Neuronal stem cell (in vitro differentiated cells): ENCODE results near the gene CCM2.

Experiments
- DNase-seq: peaks from one replicate; pipeline ENCODE4 v3.0.0-alpha.2; 2013; ENCODE audit warnings: low spot score
- H2AFZ ChIP-seq: one replicate; pipeline ENCODE4 v1.6.1; 2013; ENCODE audit warnings: mild to moderate bottlenecking, low read length, inconsistent platforms
- H2AK5ac ChIP-seq: 2 replicates; pipeline ENCODE4 v1.6.1; 2013; ENCODE audit warnings: low read depth, mild to moderate bottlenecking, inconsistent platforms, low read length, moderate library complexity, mixed read lengths
- H2BK120ac ChIP-seq: 2 replicates; pipeline ENCODE4 v1.6.1; 2013; ENCODE audit warnings: low read depth, mild to moderate bottlenecking, inconsistent platforms, low read length, moderate library complexity, mixed read lengths
- H2BK12ac ChIP-seq: one replicate; pipeline ENCODE4 v1.6.1; 2013; ENCODE audit warnings: low read length, inconsistent platforms
- H2BK15ac ChIP-seq: 2 replicates; pipeline ENCODE4 v1.6.1; 2013; ENCODE audit warnings: mild to moderate bottlenecking, low read length, inconsistent platforms, mixed read lengths
- H2BK5ac ChIP-seq: one replicate; pipeline ENCODE4 v1.6.1; 2013; ENCODE audit warnings: inconsistent platforms, mild to moderate bottlenecking, low read length, moderate library complexity
- H3K14ac ChIP-seq: one replicate; pipeline ENCODE4 v1.6.1; 2013; ENCODE audit warnings: low read length, inconsistent platforms
- H3K18ac ChIP-seq: 2 replicates; pipeline ENCODE4 v1.6.1; 2013; ENCODE audit warnings: low read length, inconsistent platforms
- H3K23ac ChIP-seq: 2 replicates; pipeline ENCODE4 v1.6.1; 2013; ENCODE audit warnings: low read depth, mild to moderate bottlenecking, mixed read lengths, low read length, inconsistent platforms; ENCODE audit not compliant: poor library complexity
- H3K27ac ChIP-seq: replicated peaks from 3 replicates; pipeline ENCODE4 v1.5.1; 2013; ENCODE audit warnings: low read length, inconsistent platforms
- H3K27me3 ChIP-seq, 3 experiments: 2 replicates each; pipeline ENCODE4 v1.6.1; 2013; ENCODE audit warnings: low read length in 3 of 3, mild to moderate bottlenecking in 2 of 3, inconsistent platforms in 1 of 3, low read depth in 1 of 3, mixed read lengths in 1 of 3, moderate library complexity in 1 of 3; ENCODE audit not compliant: control insufficient read depth in 3 of 3, insufficient read depth in 3 of 3
- H3K36me3 ChIP-seq, 2 donors: replicated peaks in 1 of 2; 2 replicates each; pipeline ENCODE4 v1.6.1; 2013; ENCODE audit warnings: low read length in 2 of 2; ENCODE audit not compliant: control insufficient read depth in 2 of 2, insufficient read depth in 2 of 2
- H3K4ac ChIP-seq: 2 replicates; pipeline ENCODE4 v1.6.1; 2013; ENCODE audit warnings: inconsistent platforms, mild to moderate bottlenecking, low read length, moderate library complexity
- H3K4me1 ChIP-seq, 2 donors: 1 replicate in 1 of 2; 2 replicates in 1 of 2; pipeline ENCODE4 v1.6.1; 2013; ENCODE audit warnings: low read length in 2 of 2, low read depth in 1 of 2; ENCODE audit not compliant: control insufficient read depth in 2 of 2, insufficient read depth in 1 of 2
- H3K4me2 ChIP-seq: one replicate; pipeline ENCODE4 v1.6.1; 2013; ENCODE audit warnings: mild to moderate bottlenecking, low read length, inconsistent platforms; ENCODE audit not compliant: insufficient read depth, poor library complexity, severe bottlenecking
- H3K4me3 ChIP-seq, 2 donors: 2 replicates each; pipeline ENCODE4 v1.5.1; 2013; ENCODE audit warnings: low read length in 2 of 2, mild to moderate bottlenecking in 2 of 2, inconsistent platforms in 1 of 2, moderate library complexity in 1 of 2
- H3K79me1 ChIP-seq: one replicate; pipeline ENCODE4 v1.6.1; 2013; ENCODE audit warnings: low read depth, mild to moderate bottlenecking, inconsistent platforms, low read length, moderate library complexity
- H3K9ac ChIP-seq: one replicate; pipeline ENCODE4 v1.6.1; 2013; ENCODE audit warnings: mild to moderate bottlenecking, low read depth, low read length, inconsistent platforms; ENCODE audit not compliant: poor library complexity
- H3K9me3 ChIP-seq, 2 donors: replicated peaks in 1 of 2; 2 replicates each; pipeline versions ENCODE3 to v1.6.1; 2013; ENCODE audit warnings: low read length in 2 of 2, mild to moderate bottlenecking in 2 of 2, inconsistent platforms in 1 of 2, low read depth in 1 of 2, mixed read lengths in 1 of 2, moderate library complexity in 1 of 2; ENCODE audit not compliant: control insufficient read depth in 2 of 2, insufficient read depth in 1 of 2
- H4K8ac ChIP-seq: one replicate; pipeline ENCODE4 v1.6.1; 2013; ENCODE audit warnings: low read depth, mild to moderate bottlenecking, inconsistent platforms, low read length, moderate library complexity
- H4K91ac ChIP-seq: one replicate; pipeline ENCODE4 v1.6.1; 2013; ENCODE audit warnings: low read length, low read depth, mild to moderate bottlenecking, inconsistent platforms; ENCODE audit not compliant: poor library complexity
- WGBS, 2 donors: extraction: QIAGEN DNeasy Blood & Tissue Kit; methylation state at CpG; one replicate each; pipeline ENCODE4 v1.1.7; 2013; ENCODE audit warnings: missing lambda C conversion rate in 2 of 2, mixed read lengths in 1 of 2; ENCODE audit not compliant: insufficient read length in 2 of 2, insufficient replicate concordance in 1 of 2; ENCODE audit errors: extremely low coverage in 2 of 2; 5-methylcytosine and 5-hydroxymethylcytosine counted together

Gene CCM2

DNA sequence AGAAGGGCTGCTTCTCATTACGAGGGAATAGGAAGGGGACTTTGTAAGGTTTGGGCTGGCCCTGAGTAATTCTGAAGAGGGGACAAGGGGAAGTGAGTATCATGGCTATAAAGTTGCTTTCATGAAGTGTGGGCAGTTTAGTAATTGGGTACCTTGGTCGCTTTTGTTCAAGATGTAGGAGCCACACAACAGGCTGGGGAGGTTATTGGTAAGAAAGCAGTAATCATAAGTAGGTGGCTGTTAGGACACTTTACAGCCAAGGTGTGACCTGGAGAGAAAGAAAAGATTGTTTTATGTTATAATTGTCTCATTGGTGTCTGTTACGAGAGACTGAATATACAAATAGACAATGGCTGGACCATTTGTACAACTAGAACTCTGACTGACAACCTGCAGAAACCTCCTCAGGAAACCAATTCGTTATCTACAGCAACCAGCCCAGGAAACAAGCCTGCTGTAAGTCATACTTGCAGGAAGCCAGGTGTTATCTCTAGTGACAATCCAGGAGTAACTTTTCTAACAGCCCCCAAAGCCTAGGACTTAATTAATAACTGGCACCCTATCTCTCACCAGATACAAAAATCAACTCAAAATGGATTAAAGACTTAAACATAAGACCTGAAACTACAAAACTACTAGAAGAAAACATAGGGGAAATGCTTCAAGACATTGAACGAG, 5.0 kb upstream of the CCM2 start:
- Histone ChIP-seq H3K14ac (no peak overlapping the region), H2BK120ac (no peak overlapping the region), H2BK12ac (no peak overlapping the region), H3K4me2 (no peak overlapping the region), H3K4me1 (no peaks in the 10 kb centered on the region), H2AFZ (no peak overlapping the region), H2BK5ac (no peak overlapping the region), H2AK5ac (no peak overlapping the region), H2BK15ac (no peak overlapping the region), H3K27me3 (no peaks in the 10 kb centered on the region), H3K9me3 (peaks cover 0 to 2% of the 10 kb centered on the region in 2 donors), H3K27ac (no peak overlapping the region), H3K23ac (no peak overlapping the region), H3K4ac (no peak overlapping the region), H4K8ac (no peak overlapping the region), H3K9ac (no peak overlapping the region), H3K18ac (no peak overlapping the region), H3K36me3 (no peaks in the 10 kb centered on the region), H3K79me1 (no peaks in the 10 kb centered on the region), H3K4me3 (no peak overlapping the region), H4K91ac (no peak overlapping the region)
- DNase-seq, result no peak
- WGBS, 2 donors, result no CpG with 5 or more reads among the region's 5 CpGs

DNA sequence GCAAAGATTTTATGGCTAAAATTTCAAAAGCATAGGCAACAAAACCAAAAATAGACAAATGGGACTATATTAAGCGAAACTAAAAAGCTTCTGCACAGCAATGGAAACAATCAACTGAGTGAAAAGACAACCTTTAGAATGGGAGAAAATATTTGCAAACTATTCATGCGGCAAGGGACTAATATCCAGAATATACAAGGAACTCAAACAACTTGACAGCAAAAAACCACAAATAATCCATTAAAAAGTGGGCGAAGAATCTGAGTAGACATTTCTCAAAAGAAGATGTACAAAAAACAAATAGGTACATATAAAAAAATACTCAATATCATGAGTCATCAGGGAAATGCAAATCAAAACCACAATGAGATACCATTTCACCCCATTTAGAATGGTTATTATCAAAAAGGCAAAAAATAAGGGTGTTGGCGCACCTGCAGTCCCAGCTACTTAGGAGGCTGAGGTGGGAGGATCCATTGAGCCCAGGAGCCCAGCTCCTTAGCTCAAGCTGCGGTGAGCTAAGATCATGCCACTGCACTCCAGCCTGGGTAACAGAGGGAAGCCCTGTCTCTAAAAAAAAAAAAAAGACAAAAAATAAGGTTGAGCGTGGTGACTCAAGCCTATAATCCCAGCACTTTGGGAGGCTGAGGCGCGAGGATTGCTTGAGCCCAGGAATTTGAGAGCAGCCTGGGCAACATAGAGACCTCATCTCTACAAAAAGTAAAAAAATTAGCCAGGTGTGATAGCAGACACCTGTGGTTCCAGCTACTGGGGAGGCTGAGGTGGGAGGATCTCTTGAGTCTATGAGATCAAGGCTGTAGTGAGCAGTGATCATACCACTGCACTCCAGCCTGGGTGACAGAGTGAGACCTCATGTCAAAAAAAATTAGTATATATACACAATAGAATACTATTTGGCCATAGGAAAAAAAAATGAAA, 4.2 kb upstream of the CCM2 start:
- Histone ChIP-seq H3K9me3 (no peaks in the 10 kb centered on the region), H3K14ac (no peak overlapping the region), H3K4me1 (peaks cover 1 to 2% of the 10 kb centered on the region in 2 donors), H2AFZ (no peak overlapping the region), H2BK120ac (no peak overlapping the region), H4K8ac (no peak overlapping the region), H3K18ac (no peak overlapping the region), H3K36me3 (no peaks in the 10 kb centered on the region), H3K4me2 (no peak overlapping the region), H2BK5ac (no peak overlapping the region), H3K27me3 (no peaks in the 10 kb centered on the region), H2AK5ac (no peak overlapping the region), H3K4me3 (no peak overlapping the region), H2BK12ac (no peak overlapping the region), H4K91ac (no peak overlapping the region), H2BK15ac (no peak overlapping the region), H3K9ac (no peak overlapping the region), H3K4ac (no peak overlapping the region), H3K79me1 (peaks cover 3% of the 10 kb centered on the region), H3K27ac (no peak overlapping the region), H3K23ac (no peak overlapping the region)
- WGBS, 2 donors, result no CpG with 5 or more reads among the region's 8 CpGs
- DNase-seq, result no peak

DNA sequence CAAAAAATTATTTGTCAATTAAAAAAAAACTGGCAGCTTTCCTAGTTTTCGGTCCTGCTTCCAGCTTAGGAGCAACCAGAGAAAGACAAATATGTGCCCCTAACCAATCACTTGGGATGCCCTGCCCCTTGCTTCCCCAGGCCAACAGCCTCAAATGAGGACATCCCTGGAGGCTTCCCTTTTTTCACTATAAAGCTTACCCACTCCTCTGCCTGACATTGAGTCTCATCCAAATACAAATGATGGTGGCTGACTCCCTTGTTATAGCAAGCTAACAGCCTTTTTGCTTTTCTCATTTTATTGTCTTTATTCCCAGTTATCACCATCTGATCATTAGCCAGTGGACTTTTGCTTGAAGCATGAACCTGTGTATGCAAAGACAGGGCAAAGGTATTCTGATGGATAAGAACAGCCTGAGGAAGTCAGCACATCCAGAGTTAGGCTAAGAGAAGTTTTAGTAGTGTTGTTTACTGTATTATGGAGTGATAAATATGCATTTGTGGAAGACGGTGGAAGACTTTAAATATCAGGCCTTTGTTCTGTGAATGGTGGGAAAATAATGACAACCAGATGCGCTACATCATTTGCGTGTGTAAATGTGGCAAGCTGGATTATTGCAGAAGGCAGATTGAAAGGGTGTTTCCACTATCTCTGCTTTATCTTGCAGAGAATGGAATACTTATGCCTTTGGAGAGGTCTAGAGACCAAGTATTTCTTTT, 1.7 kb upstream of the CCM2 start:
- H3K4me3 ChIP-seq, result peak overlapping the region in 1 of 2 donors; percentile 95
- DNase-seq, result no peak
- H3K27me3 ChIP-seq, result no peaks in the 10 kb centered on the region
- no peak overlapping the region for H4K91ac ChIP-seq
- H3K18ac ChIP-seq, result no peak overlapping the region
- H2AFZ ChIP-seq, result peak overlapping the region; percentile 90
- no peak overlapping the region for H3K4ac ChIP-seq
- peaks cover 8% of the 10 kb centered on the region for H3K79me1 ChIP-seq
- no peak overlapping the region for H3K14ac ChIP-seq
- no peaks in the 10 kb centered on the region for H3K9me3 ChIP-seq
- WGBS, 2 donors, result no CpG with 5 or more reads among the region's 4 CpGs
- no peak overlapping the region for H2BK12ac ChIP-seq
- no peak overlapping the region for H2AK5ac ChIP-seq
- H3K9ac ChIP-seq, result no peak overlapping the region
- H3K4me2 ChIP-seq, result no peak overlapping the region
- peaks cover 2 to 10% of the 10 kb centered on the region in 2 donors for H3K36me3 ChIP-seq
- H2BK5ac ChIP-seq, result no peak overlapping the region
- H2BK15ac ChIP-seq, result no peak overlapping the region
- no peak overlapping the region for H3K23ac ChIP-seq
- H3K4me1 ChIP-seq, result peaks cover 7 to 9% of the 10 kb centered on the region in 2 donors
- H3K27ac ChIP-seq, result no peak overlapping the region
- H2BK120ac ChIP-seq, result no peak overlapping the region
- H4K8ac ChIP-seq, result no peak overlapping the region
